ENCODE data around the gene DCAF6. TPM values are rescaled to one million over a fixed set of nuclear protein-coding genes. Genes with fewer than 3 reads are reported as not detected.

The DCAF6 gene
- total RNA-seq, 1 experiment from 2014 or later: 84.6 TPM

- Histone ChIP-seq H3K27me3 (ENCODE audit: low read length) (no peaks in the 10 kb centered on the region), H3K9ac (ENCODE audit: low read length) (no peak overlapping the region), H3K79me2 (ENCODE audit: low read length) (no peaks in the 10 kb centered on the region), H4K20me1 (ENCODE audit: insufficient read depth, low read depth, low read length) (no peaks in the 10 kb centered on the region), H3K27ac (ENCODE audit: low read length) (no peak overlapping the region), H3K9me3 (ENCODE audit: low read length) (no peaks in the 10 kb centered on the region), H3K36me3 (ENCODE audit: insufficient read depth, low read length) (no peaks in the 10 kb centered on the region), H3K4me2 (ENCODE audit: low read depth, low read length, poor library complexity, severe bottlenecking) (no peak overlapping the region), H3K4me3 (ENCODE audit: low read length) (no peak overlapping the region), H3K9me2 (replicated peaks; ENCODE audit: insufficient read depth, low read length) (no peaks in the 10 kb centered on the region), H2AFZ (ENCODE audit: low read length) (no peak overlapping the region), H3K4me1 (ENCODE audit: low read length) (no peaks in the 10 kb centered on the region)
- no peak for DNase-seq
These were observed 155.5 kb downstream of the DCAF6 start for GRCh38 chr1:168091720-168092550.

- Histone ChIP-seq H3K9me3 (ENCODE audit: low read length) (no peaks in the 10 kb centered on the region), H3K79me2 (ENCODE audit: low read length) (no peaks in the 10 kb centered on the region), H3K27me3 (ENCODE audit: low read length) (no peaks in the 10 kb centered on the region), H4K20me1 (ENCODE audit: insufficient read depth, low read depth, low read length) (no peaks in the 10 kb centered on the region), H3K9ac (ENCODE audit: low read length) (no peak overlapping the region), H3K4me1 (ENCODE audit: low read length) (no peaks in the 10 kb centered on the region), H3K9me2 (replicated peaks; ENCODE audit: insufficient read depth, low read length) (no peaks in the 10 kb centered on the region), H3K4me2 (ENCODE audit: low read depth, low read length, poor library complexity, severe bottlenecking) (no peak overlapping the region), H3K27ac (ENCODE audit: low read length) (no peak overlapping the region), H2AFZ (ENCODE audit: low read length) (no peak overlapping the region), H3K4me3 (ENCODE audit: low read length) (no peak overlapping the region), H3K36me3 (ENCODE audit: insufficient read depth, low read length) (no peaks in the 10 kb centered on the region)
- DNase-seq: no peak
These were observed 156.3 kb downstream of the DCAF6 start for GRCh38 chr1:168092566-168093355.

- H3K4me2 ChIP-seq (ENCODE audit: low read depth, low read length, poor library complexity, severe bottlenecking): no peak overlapping the region
- no peak overlapping the region for H2AFZ ChIP-seq (ENCODE audit: low read length)
- no peak overlapping the region for H3K9ac ChIP-seq (ENCODE audit: low read length)
- no peak overlapping the region for H3K4me3 ChIP-seq (ENCODE audit: low read length)
- no peaks in the 10 kb centered on the region for H4K20me1 ChIP-seq (ENCODE audit: insufficient read depth, low read depth, low read length)
- no peaks in the 10 kb centered on the region for H3K36me3 ChIP-seq (ENCODE audit: insufficient read depth, low read length)
- H3K4me1 ChIP-seq (ENCODE audit: low read length): no peaks in the 10 kb centered on the region
- DNase-seq: no peak
- H3K9me3 ChIP-seq (ENCODE audit: low read length): no peaks in the 10 kb centered on the region
- no peak overlapping the region for H3K27ac ChIP-seq (ENCODE audit: low read length)
- H3K27me3 ChIP-seq (ENCODE audit: low read length): no peaks in the 10 kb centered on the region
- H3K79me2 ChIP-seq (ENCODE audit: low read length): no peaks in the 10 kb centered on the region
- H3K9me2 ChIP-seq (replicated peaks; ENCODE audit: insufficient read depth, low read length): no peaks in the 10 kb centered on the region
These were observed 157.1 kb downstream of the DCAF6 start for GRCh38 chr1:168093616-168094015.

- no peaks in the 10 kb centered on the region for H3K27me3 ChIP-seq (ENCODE audit: low read length)
- no peak overlapping the region for H2AFZ ChIP-seq (ENCODE audit: low read length)
- H3K9ac ChIP-seq (ENCODE audit: low read length): no peak overlapping the region
- H3K27ac ChIP-seq (ENCODE audit: low read length): no peak overlapping the region
- no peak overlapping the region for H3K4me3 ChIP-seq (ENCODE audit: low read length)
- no peaks in the 10 kb centered on the region for H3K4me1 ChIP-seq (ENCODE audit: low read length)
- no peaks in the 10 kb centered on the region for H4K20me1 ChIP-seq (ENCODE audit: insufficient read depth, low read depth, low read length)
- no peak overlapping the region for H3K4me2 ChIP-seq (ENCODE audit: low read depth, low read length, poor library complexity, severe bottlenecking)
- no peaks in the 10 kb centered on the region for H3K9me2 ChIP-seq (replicated peaks; ENCODE audit: insufficient read depth, low read length)
- no peaks in the 10 kb centered on the region for H3K36me3 ChIP-seq (ENCODE audit: insufficient read depth, low read length)
- H3K9me3 ChIP-seq (ENCODE audit: low read length): no peaks in the 10 kb centered on the region
- H3K79me2 ChIP-seq (ENCODE audit: low read length): no peaks in the 10 kb centered on the region
- DNase-seq: no peak
These were observed 159.0 kb downstream of the DCAF6 start for GRCh38 chr1:168095476-168095875.

- no peak overlapping the region for H3K4me3 ChIP-seq (ENCODE audit: low read length)
- H3K27ac ChIP-seq (ENCODE audit: low read length): no peak overlapping the region
- H3K4me1 ChIP-seq (ENCODE audit: low read length): no peaks in the 10 kb centered on the region
- no peak for DNase-seq
- no peak overlapping the region for H2AFZ ChIP-seq (ENCODE audit: low read length)
- H3K27me3 ChIP-seq (ENCODE audit: low read length): no peaks in the 10 kb centered on the region
- no peak overlapping the region for H3K4me2 ChIP-seq (ENCODE audit: low read depth, low read length, poor library complexity, severe bottlenecking)
- no peaks in the 10 kb centered on the region for H3K79me2 ChIP-seq (ENCODE audit: low read length)
- H3K9me2 ChIP-seq (replicated peaks; ENCODE audit: insufficient read depth, low read length): no peaks in the 10 kb centered on the region
- no peaks in the 10 kb centered on the region for H4K20me1 ChIP-seq (ENCODE audit: insufficient read depth, low read depth, low read length)
- no peaks in the 10 kb centered on the region for H3K9me3 ChIP-seq (ENCODE audit: low read length)
- no peak overlapping the region for H3K9ac ChIP-seq (ENCODE audit: low read length)
- H3K36me3 ChIP-seq (ENCODE audit: insufficient read depth, low read length): no peaks in the 10 kb centered on the region
These were observed 160.0 kb downstream of the DCAF6 start for GRCh38 chr1:168096296-168097165.

- no peak overlapping the region for H2AFZ ChIP-seq (ENCODE audit: low read length)
- H3K79me2 ChIP-seq (ENCODE audit: low read length): no peaks in the 10 kb centered on the region
- H3K4me1 ChIP-seq (ENCODE audit: low read length): no peaks in the 10 kb centered on the region
- no peaks in the 10 kb centered on the region for H3K36me3 ChIP-seq (ENCODE audit: insufficient read depth, low read length)
- H3K27me3 ChIP-seq (ENCODE audit: low read length): no peaks in the 10 kb centered on the region
- no peak overlapping the region for H3K9ac ChIP-seq (ENCODE audit: low read length)
- H3K9me3 ChIP-seq (ENCODE audit: low read length): no peaks in the 10 kb centered on the region
- no peak overlapping the region for H3K4me3 ChIP-seq (ENCODE audit: low read length)
- H4K20me1 ChIP-seq (ENCODE audit: insufficient read depth, low read depth, low read length): no peaks in the 10 kb centered on the region
- H3K9me2 ChIP-seq (replicated peaks; ENCODE audit: insufficient read depth, low read length): no peaks in the 10 kb centered on the region
- no peak for DNase-seq
- no peak overlapping the region for H3K27ac ChIP-seq (ENCODE audit: low read length)
- H3K4me2 ChIP-seq (ENCODE audit: low read depth, low read length, poor library complexity, severe bottlenecking): no peak overlapping the region
These were observed 161.5 kb downstream of the DCAF6 start for GRCh38 chr1:168097921-168098528.

GRCh38 chr1:168098534-168099320 is 162.2 kb downstream of the DCAF6 start:
- Histone ChIP-seq H3K79me2 (ENCODE audit: low read length) (no peaks in the 10 kb centered on the region), H3K27ac (ENCODE audit: low read length) (no peak overlapping the region), H3K9me2 (replicated peaks; ENCODE audit: insufficient read depth, low read length) (no peaks in the 10 kb centered on the region), H2AFZ (ENCODE audit: low read length) (no peak overlapping the region), H3K27me3 (ENCODE audit: low read length) (no peaks in the 10 kb centered on the region), H3K4me2 (ENCODE audit: low read depth, low read length, poor library complexity, severe bottlenecking) (no peak overlapping the region), H3K9ac (ENCODE audit: low read length) (no peak overlapping the region), H3K36me3 (ENCODE audit: insufficient read depth, low read length) (no peaks in the 10 kb centered on the region), H3K4me1 (ENCODE audit: low read length) (no peaks in the 10 kb centered on the region), H3K9me3 (ENCODE audit: low read length) (no peaks in the 10 kb centered on the region), H4K20me1 (ENCODE audit: insufficient read depth, low read depth, low read length) (no peaks in the 10 kb centered on the region), H3K4me3 (ENCODE audit: low read length) (no peak overlapping the region)
- DNase-seq: no peak
